GM23248 (cell line): ENCODE data around the gene TRIM17.

Experiments used
- EZH2 ChIP-seq: fragments of 200-600 bp; sonication (generic); IDR thresholded peaks from 2 replicates; pipeline ENCODE4 v1.6.1; 2018; ENCODE audit warnings: antibody characterized with exemption, mild to moderate bottlenecking; ENCODE audit not compliant: insufficient read depth, poor library complexity, severe bottlenecking
- EZH2phosphoT487 ChIP-seq: fragments of 200-600 bp; sonication (generic); IDR thresholded peaks from 2 replicates; pipeline ENCODE4 v1.6.1; 2018; ENCODE audit warnings: antibody characterized with exemption, moderate library complexity, mild to moderate bottlenecking, low read depth; ENCODE audit not compliant: insufficient read depth

DNA sequence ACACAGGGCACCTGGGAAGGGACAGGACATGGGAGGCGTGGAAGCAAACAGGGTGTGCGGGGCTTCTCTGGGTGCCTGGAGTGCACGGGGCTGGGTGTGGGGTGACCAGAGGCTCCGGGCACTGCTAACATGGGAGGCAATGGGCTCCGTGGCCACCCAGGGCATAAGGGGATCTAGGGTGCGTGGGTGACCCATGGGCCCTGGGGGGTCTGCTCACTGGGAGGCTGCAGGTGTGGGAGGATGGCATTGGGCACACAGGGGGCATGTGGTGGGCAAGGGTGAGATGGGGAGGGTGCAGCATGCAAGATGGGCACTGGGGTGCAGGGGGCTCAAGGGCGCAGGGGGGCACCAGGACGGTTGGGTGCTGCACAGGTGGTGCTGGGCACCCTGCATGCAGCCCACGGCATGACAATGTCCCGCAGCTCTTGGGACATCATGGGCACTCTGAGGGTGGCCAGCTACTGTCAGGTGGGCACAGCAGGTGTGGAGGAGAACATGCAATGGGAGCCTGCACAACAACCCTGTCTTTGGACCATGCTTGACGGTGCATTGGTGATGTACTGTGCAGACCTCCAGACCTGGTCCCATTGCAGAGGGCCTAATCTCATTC, 25.1 kb downstream of the TRIM17 start:
- TF ChIP-seq EZH2phosphoT487: no peak
- TF ChIP-seq EZH2: no peak
